ENCODE data around the gene EI24.

DNA sequence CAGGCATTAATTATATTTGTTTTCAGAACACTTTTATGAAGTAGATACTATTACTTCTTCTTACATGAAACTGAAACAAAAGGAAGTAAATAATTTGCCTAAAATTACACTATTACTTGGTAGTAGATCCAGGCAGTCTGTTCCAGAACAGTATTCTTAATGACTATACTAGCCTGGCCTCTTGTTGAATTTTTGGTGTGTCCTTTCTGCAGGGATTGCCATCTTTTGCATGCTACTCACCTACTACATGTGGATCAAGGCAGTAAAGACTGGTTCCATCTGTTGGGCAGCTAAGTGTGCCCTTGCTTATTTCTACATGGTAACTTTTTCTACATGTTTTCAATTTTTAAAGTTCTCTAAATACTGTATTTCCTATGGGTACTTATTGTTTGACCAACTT is 36.1 kb downstream of the EI24 start:
- TF ChIP-seq, protein P1, sequence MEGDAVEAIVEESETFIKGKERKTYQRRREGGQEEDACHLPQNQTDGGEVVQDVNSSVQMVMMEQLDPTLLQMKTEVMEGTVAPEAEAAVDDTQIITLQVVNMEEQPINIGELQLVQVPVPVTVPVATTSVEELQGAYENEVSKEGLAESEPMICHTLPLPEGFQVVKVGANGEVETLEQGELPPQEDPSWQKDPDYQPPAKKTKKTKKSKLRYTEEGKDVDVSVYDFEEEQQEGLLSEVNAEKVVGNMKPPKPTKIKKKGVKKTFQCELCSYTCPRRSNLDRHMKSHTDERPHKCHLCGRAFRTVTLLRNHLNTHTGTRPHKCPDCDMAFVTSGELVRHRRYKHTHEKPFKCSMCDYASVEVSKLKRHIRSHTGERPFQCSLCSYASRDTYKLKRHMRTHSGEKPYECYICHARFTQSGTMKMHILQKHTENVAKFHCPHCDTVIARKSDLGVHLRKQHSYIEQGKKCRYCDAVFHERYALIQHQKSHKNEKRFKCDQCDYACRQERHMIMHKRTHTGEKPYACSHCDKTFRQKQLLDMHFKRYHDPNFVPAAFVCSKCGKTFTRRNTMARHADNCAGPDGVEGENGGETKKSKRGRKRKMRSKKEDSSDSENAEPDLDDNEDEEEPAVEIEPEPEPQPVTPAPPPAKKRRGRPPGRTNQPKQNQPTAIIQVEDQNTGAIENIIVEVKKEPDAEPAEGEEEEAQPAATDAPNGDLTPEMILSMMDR (IDR thresholded peaks at IDR 0.05; ENCODE audit: poor library complexity) = no peak
- no peak for TF ChIP-seq EZH2 (IDR thresholded peaks at IDR 0.05; ENCODE audit: borderline replicate concordance)
